Activated T-cell treated with anti-CD3 and anti-CD28 coated beads, Interleukin-2, amount 50 U/mL, for 48 hours (primary cell): Measurements from ENCODE around the gene TSC2.

Experiments used
- DNase-seq, 2 experiments: peaks; one replicate each; pipeline ENCODE4 v3.0.0-alpha.2; 2020

TSC2 gene

DNA sequence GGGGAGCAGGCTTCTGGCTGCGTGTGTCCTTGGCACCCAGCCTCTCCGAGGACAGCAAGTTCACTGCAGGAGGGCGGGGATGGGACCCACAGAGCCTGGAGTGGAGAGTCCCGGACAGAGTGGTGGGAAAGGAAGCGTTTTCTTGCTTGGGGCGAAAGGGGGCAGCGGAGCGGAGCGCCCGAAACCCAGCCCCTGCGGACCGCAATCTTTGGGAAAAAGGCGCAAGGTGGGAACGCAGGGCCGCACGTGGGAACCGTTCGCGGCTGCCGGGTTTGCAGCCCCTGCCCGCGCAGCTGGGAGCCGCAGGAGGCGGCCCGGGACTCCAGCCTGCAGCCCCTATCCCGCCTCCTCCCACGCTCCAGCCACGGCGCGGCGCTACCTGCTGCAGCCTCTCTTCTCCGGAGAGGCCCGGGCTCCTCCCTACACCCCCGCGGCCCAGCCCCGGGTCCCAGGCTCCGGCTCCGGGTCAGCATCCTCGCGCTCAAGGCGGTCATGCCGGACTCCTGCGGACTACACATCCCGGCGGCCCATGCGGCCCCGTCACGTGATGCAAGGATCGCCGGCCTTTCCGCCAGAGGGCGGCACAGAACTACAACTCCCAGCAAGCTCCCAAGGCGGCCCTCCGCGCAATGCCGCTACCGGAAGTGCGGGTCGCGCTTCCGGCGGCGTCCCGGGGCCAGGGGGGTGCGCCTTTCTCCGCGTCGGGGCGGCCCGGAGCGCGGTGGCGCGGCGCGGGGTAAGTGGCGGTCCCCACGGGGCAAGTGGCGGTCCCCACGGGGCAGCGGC lies at the start of gene TSC2, which contains the start of gene NTHL1:
Gene TSC2 (plus strand): TSS at position 656 of the 786 bp plus-strand sequence. CDS start 631 bp downstream, outside the sequence.
Gene NTHL1 (minus strand): TSS at position 505 of the 786 bp plus-strand sequence. CDS start 11 bp downstream, at position 494.
- DNase-seq: peak; percentile 95 to 98

GRCh38 chr16:1998360-1998835 lies 49.4 kb upstream of the TSC2 start:
- DNase-seq: no peak

DNA sequence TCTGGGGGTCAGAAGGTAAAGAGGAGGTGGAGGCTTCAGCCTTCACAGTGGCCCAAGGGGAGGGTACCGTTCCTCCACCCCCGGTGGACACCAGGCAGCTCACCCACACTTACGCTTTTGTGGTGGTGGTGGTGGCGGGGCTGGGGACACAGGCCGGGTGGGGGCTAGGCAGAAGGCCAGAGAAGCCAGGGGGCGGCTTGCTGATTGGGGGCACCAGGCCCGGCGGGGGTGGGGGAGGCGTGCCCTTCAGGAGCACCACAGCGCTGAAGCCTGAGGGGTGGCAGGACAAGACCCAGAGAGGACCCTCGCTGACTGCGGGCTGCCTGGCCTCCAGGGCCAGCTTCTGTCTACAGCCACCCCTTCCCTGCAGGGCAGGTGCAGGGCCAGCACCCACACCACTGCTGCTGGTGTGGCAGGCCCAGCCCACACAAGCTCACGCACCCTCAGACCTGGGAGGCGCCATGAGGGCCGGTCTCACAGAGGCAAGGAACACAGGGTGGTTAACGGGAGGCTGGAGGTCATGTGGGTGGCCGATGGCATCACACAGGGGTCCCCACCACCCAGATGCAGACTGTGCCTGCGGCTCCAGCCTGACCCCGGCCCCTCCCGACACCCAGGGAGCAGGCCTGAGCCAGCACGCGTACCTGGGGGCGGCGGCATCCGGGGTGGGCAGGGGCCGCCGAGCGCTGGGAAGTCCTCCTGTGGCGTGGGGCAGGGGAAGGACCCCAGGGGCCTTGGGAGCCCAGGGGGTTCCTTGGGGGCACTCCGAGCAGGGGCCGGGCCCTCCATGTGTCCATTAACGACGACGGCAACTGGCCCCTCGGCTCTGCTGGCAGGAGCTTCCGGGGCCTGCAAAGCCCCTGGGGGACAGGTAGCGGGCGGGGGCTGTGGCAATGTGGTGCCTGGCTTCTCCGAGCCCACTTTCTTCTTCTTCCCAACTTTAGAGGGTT lies 48.7 kb upstream of the TSC2 start:
- DNase-seq: no peak

GRCh38 chr16:1999866-2000514 lies 47.8 kb upstream of the TSC2 start:
- no peak for DNase-seq

DNA sequence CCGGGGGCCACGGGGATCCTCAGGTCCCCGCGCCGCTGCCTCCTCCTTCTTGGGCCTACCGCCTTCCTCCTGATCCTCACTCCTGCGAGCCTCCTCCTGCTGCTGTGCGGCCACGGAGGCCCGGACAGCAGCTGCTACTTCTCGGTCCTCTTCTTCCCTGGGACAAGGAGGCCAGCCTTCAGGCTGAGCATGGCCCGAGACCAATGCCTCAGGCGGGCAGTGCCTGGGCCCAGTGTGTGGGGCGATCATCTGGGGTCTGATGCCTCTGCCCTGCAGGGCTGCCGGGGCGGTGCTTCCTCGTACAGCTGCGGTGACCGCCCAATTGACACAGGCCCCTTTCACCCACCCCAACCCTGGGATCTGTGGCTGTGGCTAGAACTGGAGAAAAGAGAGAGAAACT lies 46.8 kb upstream of the TSC2 start:
- no peak for DNase-seq

GRCh38 chr16:2001456-2002355 lies 46.1 kb upstream of the TSC2 start:
- no peak for DNase-seq

- DNase-seq: no peak
Observed at GRCh38 chr16:2002406-2003230, 45.2 kb upstream of the TSC2 start.

DNA sequence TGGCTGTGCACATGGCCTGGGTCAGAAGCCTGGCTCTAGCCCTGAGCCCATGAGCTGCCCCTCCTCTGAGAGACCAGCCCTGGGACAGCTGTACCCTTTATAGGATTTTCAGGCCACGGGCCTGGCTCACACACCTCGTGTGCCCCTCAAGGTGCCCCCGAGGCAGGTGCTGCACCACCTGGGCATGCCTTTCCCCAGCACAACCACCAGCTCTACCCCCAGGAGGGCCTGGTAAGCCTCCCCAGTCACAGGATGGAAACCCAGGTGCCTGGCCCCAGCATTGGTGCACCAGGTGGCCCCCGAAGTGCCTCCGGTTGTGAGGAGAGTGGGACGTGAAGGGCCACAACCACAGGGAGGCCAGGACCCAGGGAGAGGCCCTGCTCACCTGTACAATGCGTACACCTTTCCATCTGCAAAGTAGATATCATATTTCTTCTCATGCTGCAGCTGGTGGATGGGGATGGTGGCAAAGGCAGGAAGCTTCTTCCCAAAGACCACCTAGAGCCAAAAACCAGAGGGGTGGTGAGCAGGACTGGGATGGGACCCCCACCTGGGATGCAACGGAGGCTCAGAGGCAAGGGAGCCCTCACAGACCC lies 44.5 kb upstream of the TSC2 start:
- DNase-seq: no peak

- DNase-seq: peak; percentile 95 to 96
Observed at GRCh38 chr16:2003827-2004641, 43.8 kb upstream of the TSC2 start.

DNA sequence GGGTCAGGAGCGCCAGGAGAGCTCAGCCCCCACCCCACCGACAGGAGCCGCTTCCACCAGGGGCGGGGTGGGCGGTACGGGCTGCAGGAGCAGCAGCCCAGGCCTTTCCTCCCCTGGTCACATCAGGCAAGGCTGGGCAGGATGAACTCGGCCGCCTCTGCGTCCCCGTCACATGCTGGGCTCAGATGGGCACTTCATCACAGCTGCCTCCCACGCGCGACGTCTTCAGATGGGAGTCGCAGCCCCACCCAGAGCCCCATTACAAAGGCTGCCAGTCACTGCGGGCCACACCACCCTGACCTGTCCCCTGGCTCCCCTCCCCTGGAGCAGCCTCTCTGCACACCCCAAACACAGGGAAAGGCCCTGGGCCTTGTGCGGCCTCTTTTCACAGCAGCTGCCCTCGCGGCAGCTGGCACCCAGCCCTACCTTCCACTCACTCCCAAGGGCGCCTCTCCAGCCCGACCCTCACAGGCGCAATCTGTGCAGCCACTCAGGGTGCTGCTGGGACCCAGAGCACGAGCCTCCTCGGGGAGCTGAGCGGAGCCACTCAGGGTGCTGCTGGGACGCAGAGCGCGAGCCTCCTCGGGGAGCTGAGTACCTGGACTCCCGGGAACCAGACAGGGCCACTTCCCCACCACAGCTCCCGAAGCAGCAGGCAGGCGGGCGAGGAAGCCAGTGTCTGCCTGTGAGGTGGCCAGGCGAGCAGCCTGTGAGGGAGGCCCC lies 42.8 kb upstream of the TSC2 start:
- no peak for DNase-seq

DNA sequence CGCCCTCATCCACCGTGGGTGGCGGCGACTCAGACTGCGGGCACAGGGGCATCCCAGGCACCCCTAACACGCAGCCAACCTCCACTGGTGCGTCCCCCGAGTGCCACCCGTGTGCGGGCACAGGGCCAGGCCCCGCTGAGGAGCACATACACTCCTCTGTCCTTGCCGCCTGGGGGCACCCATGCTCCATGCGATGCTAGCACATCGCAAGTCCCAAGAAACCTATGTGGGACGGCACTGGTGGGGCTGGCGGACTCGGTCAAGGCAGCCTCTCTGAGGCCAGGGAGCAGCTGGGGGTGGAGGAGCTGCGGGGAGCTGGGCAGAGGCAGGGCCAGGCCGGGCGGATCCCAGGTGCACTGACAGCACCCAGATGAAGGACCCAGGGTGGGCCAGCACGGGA lies 42.1 kb upstream of the TSC2 start:
- no peak for DNase-seq

DNA sequence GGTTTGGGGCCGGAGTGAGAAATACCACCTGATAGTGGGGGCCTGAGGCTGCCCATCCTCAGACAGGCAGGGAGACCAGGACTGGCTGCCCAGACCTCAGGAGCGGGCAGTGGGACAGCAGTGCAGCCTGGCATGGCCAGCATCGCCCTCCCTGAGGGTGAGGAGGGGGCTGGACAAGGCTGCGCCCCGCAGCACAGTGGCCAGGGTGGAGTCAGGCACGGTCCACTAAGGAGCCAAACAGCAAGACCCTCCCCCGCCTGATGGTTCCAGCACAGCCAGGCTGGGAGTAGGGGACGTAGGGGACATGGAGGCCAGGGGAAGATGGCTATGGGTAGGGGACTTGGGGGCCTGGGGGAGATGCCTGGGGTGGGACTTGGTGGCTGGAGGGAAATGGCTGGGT lies 41.5 kb upstream of the TSC2 start:
- DNase-seq: no peak

DNA sequence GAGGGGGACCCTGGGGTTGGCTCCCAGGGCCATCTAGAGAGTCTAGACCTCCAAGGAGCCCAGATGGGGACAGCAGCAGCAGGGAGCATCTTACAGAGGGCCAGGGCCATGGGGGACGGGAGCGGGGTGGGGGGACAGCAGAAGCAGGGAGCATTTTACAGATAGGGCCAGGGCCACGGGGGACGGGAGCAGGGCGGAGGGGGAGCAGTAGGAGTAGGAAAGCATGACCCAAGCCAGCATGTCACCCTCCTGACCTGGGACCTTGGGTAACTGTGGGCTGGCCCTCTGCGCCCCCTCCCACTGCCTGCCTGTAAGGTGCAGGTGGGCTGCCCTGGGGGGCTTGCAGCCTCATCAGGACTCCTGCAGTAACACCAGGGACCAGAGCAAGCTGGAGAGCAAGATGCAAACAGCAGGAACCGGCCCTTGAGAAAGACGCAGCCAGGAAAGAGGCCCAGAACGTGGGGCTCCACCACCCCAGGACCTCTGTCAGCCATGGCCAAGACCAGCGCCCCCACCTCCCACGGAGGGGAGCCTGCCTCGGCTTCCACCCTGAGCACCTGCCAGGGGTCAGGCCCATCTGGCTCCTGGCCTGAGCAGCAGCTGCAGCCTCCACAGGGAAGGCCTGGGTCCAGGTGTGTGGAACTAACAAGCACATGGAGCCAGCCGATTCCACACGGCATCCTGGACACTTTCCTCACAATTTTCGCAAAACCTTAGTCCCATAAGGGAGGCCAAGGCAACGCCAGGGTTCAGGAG lies 40.5 kb upstream of the TSC2 start:
- DNase-seq: no peak

DNA sequence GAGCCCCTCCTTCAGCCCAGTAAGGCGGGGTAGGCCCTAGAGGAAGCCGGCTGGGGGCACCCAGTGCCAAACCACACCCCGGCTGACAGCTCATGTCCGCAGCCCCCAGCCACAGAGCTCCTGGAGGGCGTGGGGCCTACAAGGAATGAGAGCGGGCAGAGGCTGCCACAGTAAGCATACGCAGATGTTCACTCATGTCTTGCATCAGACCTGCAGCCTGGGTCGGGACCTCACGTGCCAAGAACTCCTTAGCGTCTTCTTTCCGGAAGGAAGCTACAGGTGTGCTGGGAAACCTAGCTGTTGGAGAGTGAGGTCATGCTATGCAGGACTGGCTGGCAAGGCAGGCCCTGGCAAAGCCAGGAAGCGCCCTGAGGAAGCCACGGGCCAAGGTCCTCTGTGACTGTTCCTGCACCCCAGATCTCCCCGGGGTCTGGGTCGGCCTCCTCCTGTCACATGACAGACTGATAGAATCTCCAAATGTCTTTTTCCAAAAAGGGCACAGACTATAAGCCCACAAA lies 39.7 kb upstream of the TSC2 start:
- DNase-seq: peak; percentile 50 to 57

DNA sequence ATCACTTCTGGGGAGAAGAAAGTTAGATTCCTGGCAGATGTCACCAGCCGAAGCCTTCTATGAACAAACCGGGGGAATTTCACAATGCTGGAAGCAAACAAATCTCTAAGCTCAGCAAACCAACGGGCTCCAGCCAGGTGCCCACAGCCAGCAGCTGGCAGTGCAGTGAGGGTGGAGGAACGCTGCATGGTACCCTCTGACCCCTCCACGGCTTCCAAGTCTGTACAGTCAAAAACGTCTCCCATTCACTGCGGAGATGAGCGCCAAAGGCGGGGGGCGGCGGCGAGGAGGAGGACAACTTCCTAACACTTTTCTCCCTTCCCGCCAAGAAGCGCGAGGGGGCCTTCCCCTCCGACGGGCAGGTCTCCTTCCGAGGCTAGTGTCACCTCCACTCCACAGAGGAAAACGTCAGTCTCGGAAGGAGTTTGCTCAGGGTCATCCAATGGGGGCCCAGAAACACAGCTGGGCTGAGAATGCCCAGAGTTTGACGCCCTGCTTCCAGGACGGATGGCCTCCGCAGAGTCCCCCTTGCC lies 39.1 kb upstream of the TSC2 start:
- DNase-seq: peak; percentile 67 to 69

DNA sequence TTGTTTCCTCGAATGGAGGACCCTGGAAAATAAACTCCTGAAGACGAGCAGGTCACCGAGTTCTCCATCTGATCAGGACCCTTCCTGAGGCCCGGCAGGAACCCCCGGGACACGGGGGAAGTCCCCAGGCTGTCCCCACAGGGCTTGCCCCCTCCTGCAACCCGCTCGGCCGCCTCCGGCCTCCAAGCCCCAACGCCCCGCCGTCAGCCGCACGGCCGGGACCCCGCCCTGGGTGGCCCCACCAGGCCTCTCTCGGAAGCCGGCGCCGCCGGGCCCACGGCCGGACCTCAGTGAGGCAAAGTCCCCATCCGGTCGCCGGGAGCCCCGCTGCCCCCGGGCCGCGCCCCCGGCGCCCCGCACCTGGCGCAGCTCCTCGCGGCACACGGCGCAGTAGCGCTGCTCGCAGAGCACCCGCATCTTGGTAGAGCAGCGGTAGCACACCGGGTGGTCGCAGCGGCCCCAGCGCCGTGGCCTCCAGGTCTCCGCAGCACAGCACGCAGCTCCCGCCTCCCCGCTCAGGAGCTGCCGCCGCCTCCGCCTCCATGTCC lies 38.5 kb upstream of the TSC2 start:
- peak in 1 of 2 experiments; percentile 57 for DNase-seq

GRCh38 chr16:2009791-2010510 lies 37.8 kb upstream of the TSC2 start, which contains the start of gene ZNF598:
TSS of gene ZNF598 (minus strand) at chr16:2009821.
- DNase-seq: peak; percentile 83 to 86
